Myocyte (in vitro differentiated cells): Measurements from ENCODE around the gene GJC2. TPM values are rescaled to one million over a fixed set of nuclear protein-coding genes. Genes with fewer than 3 reads are reported as not detected.

ENCODE experiments used
- total RNA-seq: library from RNA; depleted of rRNA; stranded (reverse); fragments of >200 nt; gene quantifications from 2 replicates; pipeline ENCODE4 v1.2.3, GENCODE V29; 2014

The GJC2 gene
- total RNA-seq, 1 donor from 2014 or later, result 0.80 TPM

Other genes starting within 250 kb of the GJC2 start
- 6.5 and 10.6 TPM in 2 replicates for gene WNT9A, start 202.0 kb upstream of the GJC2 start, total RNA-seq
- gene WNT3A, start 142.9 kb upstream of the GJC2 start, total RNA-seq, result not detected in 2 replicates
- 224 and 259 TPM in 2 replicates for gene ARF1, start 67.2 kb upstream of the GJC2 start, total RNA-seq
- 8.1 and 9.3 TPM in 2 replicates for gene C1orf35, start 46.6 kb upstream of the GJC2 start, total RNA-seq
- 67.0 and 82.8 TPM in 2 replicates for gene MRPL55, start 40.6 kb upstream of the GJC2 start, total RNA-seq
- 200 and 214 TPM in 2 replicates for gene GUK1, start 9.7 kb upstream of the GJC2 start, total RNA-seq
- gene IBA57, start 15.9 kb downstream of the GJC2 start, total RNA-seq, result 1.9 and 2.5 TPM in 2 replicates
- gene OBSCN, start 58.1 kb downstream of the GJC2 start, total RNA-seq, result 51.7 and 59.5 TPM in 2 replicates